ENCODE data around the gene ZNF74.

GRCh38 chr22:20404881-20405280, 10.9 kb downstream of the ZNF74 start:
- TF ChIP-seq POLR2A (IDR thresholded peaks at IDR 0.05) (no peak), CTCF (IDR thresholded peaks at IDR 0.05) (no peak)
